ENCODE measurements around the gene HPS3. TPM values are rescaled to one million over a fixed set of nuclear protein-coding genes. Genes with fewer than 3 reads are reported as not detected.
A peak's percentile ranks its signal among the peaks of the same experiment; 100 is the strongest.

Gene HPS3
- total RNA-seq, 2 donors from 2014 or later: 22.3 to 23.2 TPM

GRCh38 chr3:149104484-149104883, 25.0 kb upstream of the HPS3 start:
- H3K9me3 Mint-ChIP-seq: peaks cover 0 to 4% of the 10 kb centered on the region in 2 donors
- no peak for ATAC-seq
- no peak overlapping the region for H3K27ac Mint-ChIP-seq
- DNase-seq (ENCODE audit: low spot score in 2 of 2): no peak
- H3K36me3 Mint-ChIP-seq: no peaks in the 10 kb centered on the region

GRCh38 chr3:149114458-149114857, 15.0 kb upstream of the HPS3 start:
- no peak for DNase-seq (ENCODE audit: low spot score in 2 of 2)
- H3K36me3 Mint-ChIP-seq: no peaks in the 10 kb centered on the region
- ATAC-seq: no peak

GRCh38 chr3:149115114-149115513, 14.3 kb upstream of the HPS3 start:
- ATAC-seq (no peak), DNase-seq (ENCODE audit: low spot score in 2 of 2) (no peak)
- Mint-ChIP-seq H3K36me3 (no peaks in the 10 kb centered on the region), H3K9me3 (peaks cover 0 to 1% of the 10 kb centered on the region in 2 donors), H3K27ac (no peak overlapping the region)

More at GRCh38 chr3:149114458-149114857, 15.0 kb upstream of the HPS3 start:
- no peak overlapping the region for H3K27ac Mint-ChIP-seq
- H3K9me3 Mint-ChIP-seq: peaks cover 0 to 5% of the 10 kb centered on the region in 2 donors

GRCh38 chr3:149118724-149119123, 10.7 kb upstream of the HPS3 start:
- H3K36me3 Mint-ChIP-seq: no peaks in the 10 kb centered on the region
- no peak overlapping the region for H3K27ac Mint-ChIP-seq
- DNase-seq (ENCODE audit: low spot score in 2 of 2) (no peak), ATAC-seq (no peak)
- H3K9me3 Mint-ChIP-seq: no peaks in the 10 kb centered on the region

- DNase-seq (ENCODE audit: low spot score in 2 of 2) (no peak), ATAC-seq (no peak)
- Mint-ChIP-seq H3K36me3 (no peaks in the 10 kb centered on the region), H3K9me3 (no peaks in the 10 kb centered on the region), H3K27ac (no peak overlapping the region)
Measured at GRCh38 chr3:149119466-149119865, 10.0 kb upstream of the HPS3 start.

- no peak overlapping the region for H3K27ac Mint-ChIP-seq
- no peaks in the 10 kb centered on the region for H3K9me3 Mint-ChIP-seq
- H3K36me3 Mint-ChIP-seq: no peaks in the 10 kb centered on the region
- no peak for DNase-seq (ENCODE audit: low spot score in 2 of 2)
- ATAC-seq: peak; percentile 73 to 74
Measured at GRCh38 chr3:149120051-149120972, 9.1 kb upstream of the HPS3 start.

GRCh38 chr3:149122721-149123578, 6.5 kb upstream of the HPS3 start:
- Mint-ChIP-seq H3K27ac (no peak overlapping the region), H3K9me3 (no peaks in the 10 kb centered on the region), H3K36me3 (no peaks in the 10 kb centered on the region)
- ATAC-seq (no peak), DNase-seq (ENCODE audit: low spot score in 2 of 2) (no peak)

- ATAC-seq (no peak), DNase-seq (ENCODE audit: low spot score in 2 of 2) (no peak)
- Mint-ChIP-seq H3K27ac (peak overlapping the region in 1 of 2 donors; percentile 83), H3K36me3 (peaks cover 20 to 22% of the 10 kb centered on the region in 2 donors), H3K9me3 (no peaks in the 10 kb centered on the region)
Measured at GRCh38 chr3:149128821-149129220, 617 bp upstream of the HPS3 start.

GRCh38 chr3:149131589-149131988, 2.2 kb downstream of the HPS3 start:
- DNase-seq (ENCODE audit: low spot score in 2 of 2): no peak
- H3K9me3 Mint-ChIP-seq: no peaks in the 10 kb centered on the region
- ATAC-seq: no peak
- peaks cover 20 to 22% of the 10 kb centered on the region in 2 donors for H3K36me3 Mint-ChIP-seq
- no peak overlapping the region for H3K27ac Mint-ChIP-seq

- Mint-ChIP-seq H3K36me3 (peaks cover 20 to 22% of the 10 kb centered on the region in 2 donors), H3K9me3 (no peaks in the 10 kb centered on the region), H3K27ac (no peak overlapping the region)
- DNase-seq (ENCODE audit: low spot score in 2 of 2): no peak
- no peak for ATAC-seq
Measured at GRCh38 chr3:149134575-149134974, 5.1 kb downstream of the HPS3 start.

- no peaks in the 10 kb centered on the region for H3K9me3 Mint-ChIP-seq
- peaks cover 5 to 7% of the 10 kb centered on the region in 2 donors for H3K36me3 Mint-ChIP-seq
- H3K27ac Mint-ChIP-seq: no peak overlapping the region
- ATAC-seq (no peak), DNase-seq (ENCODE audit: low spot score in 2 of 2) (no peak)
Measured at GRCh38 chr3:149142682-149143081, 13.2 kb downstream of the HPS3 start.

GRCh38 chr3:149145356-149145755, 15.9 kb downstream of the HPS3 start:
- Mint-ChIP-seq H3K36me3 (peaks cover 5 to 11% of the 10 kb centered on the region in 2 donors), H3K27ac (no peak overlapping the region), H3K9me3 (no peaks in the 10 kb centered on the region)
- DNase-seq (ENCODE audit: low spot score in 2 of 2) (no peak), ATAC-seq (no peak)

- DNase-seq (ENCODE audit: low spot score in 2 of 2) (no peak), ATAC-seq (no peak)
- Mint-ChIP-seq H3K9me3 (no peaks in the 10 kb centered on the region), H3K36me3 (peaks cover 5 to 11% of the 10 kb centered on the region in 2 donors), H3K27ac (no peak overlapping the region)
Measured at GRCh38 chr3:149145974-149146373, 16.5 kb downstream of the HPS3 start.

- Mint-ChIP-seq H3K9me3 (no peaks in the 10 kb centered on the region), H3K27ac (no peak overlapping the region), H3K36me3 (peaks cover 2 to 7% of the 10 kb centered on the region in 2 donors)
- DNase-seq (ENCODE audit: low spot score in 2 of 2): no peak
- no peak for ATAC-seq
Measured at GRCh38 chr3:149150436-149150835, 21.0 kb downstream of the HPS3 start.

GRCh38 chr3:149151843-149152242, 22.4 kb downstream of the HPS3 start:
- Mint-ChIP-seq H3K36me3 (peaks cover 0 to 5% of the 10 kb centered on the region in 2 donors), H3K9me3 (no peaks in the 10 kb centered on the region)
- no peak for ATAC-seq

GRCh38 chr3:149152420-149152819, 23.0 kb downstream of the HPS3 start:
- H3K9me3 Mint-ChIP-seq: no peaks in the 10 kb centered on the region
- peaks cover 0 to 5% of the 10 kb centered on the region in 2 donors for H3K36me3 Mint-ChIP-seq

More at GRCh38 chr3:149151843-149152242, 22.4 kb downstream of the HPS3 start:
- H3K27ac Mint-ChIP-seq: no peak overlapping the region
- no peak for DNase-seq (ENCODE audit: low spot score in 2 of 2)

GRCh38 chr3:149153402-149153801, 24.0 kb downstream of the HPS3 start:
- no peak for DNase-seq (ENCODE audit: low spot score in 2 of 2)
- Mint-ChIP-seq H3K9me3 (no peaks in the 10 kb centered on the region), H3K36me3 (peaks cover 0 to 5% of the 10 kb centered on the region in 2 donors), H3K27ac (peak overlapping the region in 1 of 2 donors; percentile 4)
- ATAC-seq: no peak

More at GRCh38 chr3:149152420-149152819, 23.0 kb downstream of the HPS3 start:
- DNase-seq (ENCODE audit: low spot score in 2 of 2) (peak in 1 of 2 donors; percentile 13), ATAC-seq (peak; percentile 92 to 98)
- H3K27ac Mint-ChIP-seq: no peak overlapping the region

Data from activated naive CD4-positive, alpha-beta T cell treated with anti-CD3 and anti-CD28 coated beads, Interleukin-2, amount 50 U/mL, for 72 hours (primary cell).